HuH-7.5 (cell line): ENCODE results near the gene ACOX3.

Experiments
- DNase-seq: peaks from one replicate; pipeline ENCODE4 v3.0.0; 2011; ENCODE audit warnings: low spot score

The ACOX3 gene

DNA sequence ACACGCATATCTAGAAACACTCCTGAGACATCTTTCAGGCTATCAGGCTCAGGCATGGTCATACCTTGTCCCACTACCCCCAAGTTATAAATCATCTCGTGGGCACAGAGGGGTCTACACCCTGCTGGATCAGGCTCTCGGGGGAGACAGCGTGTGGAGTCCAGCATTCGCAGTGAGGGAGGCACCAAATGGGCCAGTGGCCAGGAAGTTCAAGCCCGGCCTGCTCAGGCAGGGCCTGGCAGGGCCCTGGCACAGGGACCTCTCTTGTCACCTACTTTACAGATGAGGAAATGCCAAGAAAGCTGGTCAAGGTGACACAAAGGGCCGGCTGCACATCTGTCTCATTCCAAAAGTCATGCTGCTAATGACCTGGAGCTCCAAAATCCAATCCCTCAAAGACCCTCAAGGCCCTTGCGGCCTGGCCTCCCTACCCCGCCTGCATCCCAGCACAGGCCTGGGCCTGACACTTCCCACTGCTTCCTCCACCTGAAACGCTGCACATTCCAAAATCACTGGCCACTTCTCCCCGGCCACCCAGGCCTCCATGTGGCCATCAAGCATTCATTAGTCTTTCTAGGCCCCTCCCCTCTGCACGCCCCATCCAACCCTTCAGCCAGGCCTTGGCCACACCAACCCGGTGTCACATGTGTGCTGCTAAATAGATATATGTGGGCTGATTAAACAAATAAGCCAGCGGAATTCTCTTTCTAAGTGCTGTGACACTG, 35.6 kb downstream of the ACOX3 start:
- DNase-seq: no peak

DNA sequence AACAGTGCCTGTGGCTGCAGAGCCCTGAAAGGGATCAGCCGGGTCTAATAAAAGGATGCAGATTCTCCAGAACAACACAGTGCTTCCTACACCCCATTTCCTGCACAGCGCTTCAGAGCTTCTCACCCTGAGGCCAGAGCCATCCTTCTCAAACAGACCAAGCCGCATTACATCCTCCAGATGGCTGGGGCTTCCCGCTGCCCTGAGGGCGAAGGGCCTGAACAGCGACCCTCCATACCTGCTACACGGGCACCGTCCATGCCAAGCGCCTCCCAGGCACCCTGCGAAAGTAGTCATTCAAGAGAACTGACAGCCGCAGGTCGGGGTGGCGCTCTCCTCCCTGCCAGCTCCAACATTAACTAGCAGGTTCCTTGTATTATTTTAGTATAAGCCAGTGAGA, 36.5 kb downstream of the ACOX3 start:
- no peak for DNase-seq

DNA sequence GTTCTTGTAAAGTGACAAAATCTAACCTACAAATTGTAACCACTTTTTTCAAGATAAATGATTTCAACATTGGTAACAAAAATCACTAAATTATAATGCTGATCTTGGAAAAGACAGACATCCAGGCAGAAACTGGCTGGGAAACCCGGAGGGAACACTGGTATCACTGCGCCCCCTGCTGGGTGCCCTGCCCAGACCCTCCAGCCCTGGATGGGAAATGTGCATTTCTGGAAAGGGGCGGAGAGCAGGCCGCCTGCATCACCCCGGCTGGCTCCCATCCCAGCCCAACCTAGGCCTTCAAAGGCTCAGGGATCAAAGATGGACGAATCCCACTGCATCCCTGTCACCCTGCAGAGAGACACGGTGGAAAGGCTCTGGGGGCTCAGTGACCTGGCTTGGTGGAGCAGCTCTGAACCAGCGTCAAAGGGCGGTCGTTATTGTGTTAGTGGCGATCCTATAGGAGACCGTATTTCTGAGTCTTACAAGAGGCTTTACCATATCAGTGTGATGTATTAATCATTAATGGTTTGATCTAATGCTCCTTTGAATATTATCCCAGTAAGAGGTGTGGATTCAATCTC, 37.3 kb downstream of the ACOX3 start:
- peak; percentile 98 for DNase-seq

DNA sequence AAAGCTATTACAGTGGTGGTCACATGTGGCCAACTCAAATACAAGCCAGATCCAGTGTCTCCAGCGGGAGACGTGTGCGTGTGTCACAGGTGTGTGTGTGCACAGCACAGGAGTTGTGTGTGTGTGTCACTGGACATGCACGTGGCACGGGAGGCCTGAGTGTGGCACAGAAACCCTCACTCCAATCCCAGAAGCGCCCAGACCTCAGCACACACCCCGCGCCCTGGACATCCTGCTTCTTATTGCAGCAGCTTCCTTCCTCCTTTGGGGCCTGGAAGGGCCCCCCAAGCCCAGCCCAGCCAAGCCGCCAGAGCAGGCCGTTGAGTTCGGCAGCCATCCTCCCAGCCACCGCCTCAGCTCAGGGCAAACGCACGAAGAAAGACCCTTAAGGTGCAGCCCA, 37.9 kb downstream of the ACOX3 start:
- DNase-seq: no peak

DNA sequence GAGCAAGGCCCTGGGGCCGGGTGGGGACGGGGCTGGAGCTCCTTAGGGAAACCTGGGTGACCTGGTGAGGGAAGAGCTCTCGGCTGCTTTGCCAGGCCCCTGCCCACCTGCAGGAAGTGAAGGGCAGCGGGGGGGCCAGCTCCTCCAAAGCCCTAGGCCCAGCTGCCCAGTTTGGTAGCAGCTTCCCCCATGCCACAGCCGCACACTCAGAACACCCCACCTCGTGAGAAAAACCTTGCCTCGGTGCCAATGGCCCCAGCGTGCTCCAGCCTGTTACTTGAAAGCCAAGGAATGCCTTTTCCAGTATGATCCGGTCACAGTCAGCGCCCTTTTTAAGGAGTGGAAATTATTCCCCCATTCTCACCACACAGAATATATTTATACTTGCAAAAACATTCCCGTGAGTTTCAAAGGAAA, 38.3 kb downstream of the ACOX3 start:
- DNase-seq: no peak

DNA sequence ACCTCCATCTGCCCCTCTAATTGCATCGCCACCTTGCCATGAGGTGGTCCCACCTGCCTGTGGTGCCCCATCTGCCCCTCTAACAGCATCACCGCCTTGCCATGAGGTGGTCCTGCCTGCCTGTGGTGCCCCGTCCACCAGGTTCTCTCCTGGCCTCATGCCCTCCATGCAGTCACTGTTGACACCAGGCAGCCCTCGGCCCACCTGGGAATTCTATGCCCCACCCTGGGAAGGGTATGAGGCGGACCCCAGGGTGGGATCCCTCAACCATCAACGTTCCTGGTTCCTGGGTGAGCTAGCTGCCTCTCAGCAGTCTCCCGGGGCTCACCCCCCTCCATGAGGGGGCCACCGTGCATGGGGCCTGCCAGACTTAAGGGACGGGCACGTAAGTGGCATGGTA, 38.9 kb downstream of the ACOX3 start:
- DNase-seq: no peak

DNA sequence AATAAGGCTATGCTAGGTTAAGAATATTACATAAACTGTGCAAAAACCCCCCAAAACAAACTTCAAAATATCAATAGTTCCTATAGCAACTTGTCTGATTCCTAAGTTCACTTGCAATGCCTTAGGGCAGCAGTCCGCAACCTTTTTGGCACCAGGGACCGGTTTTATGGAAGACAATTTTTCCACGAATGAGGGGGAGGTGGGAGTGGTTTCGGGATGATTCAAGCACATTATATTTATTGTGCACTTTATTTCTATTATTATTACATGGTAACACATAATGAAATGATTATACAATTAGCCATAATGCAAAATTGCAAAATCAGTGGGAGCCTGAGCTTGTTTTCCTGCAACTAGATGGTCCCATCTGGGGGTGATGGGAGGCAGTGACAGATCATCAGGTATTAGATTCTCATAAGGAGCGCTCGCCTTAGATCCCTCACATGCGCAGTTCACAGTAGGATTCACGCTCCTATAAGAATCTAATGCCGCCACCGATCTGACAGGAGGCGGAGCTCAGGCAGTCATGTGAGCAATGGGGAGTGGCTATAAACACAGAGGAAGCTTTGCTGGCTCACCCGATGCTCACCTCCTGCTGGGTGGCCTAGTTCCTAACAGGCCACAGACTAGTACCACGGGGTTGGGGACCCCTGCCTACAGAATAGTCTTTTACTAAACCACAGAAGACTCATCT, 39.7 kb downstream of the ACOX3 start:
- no peak for DNase-seq

DNA sequence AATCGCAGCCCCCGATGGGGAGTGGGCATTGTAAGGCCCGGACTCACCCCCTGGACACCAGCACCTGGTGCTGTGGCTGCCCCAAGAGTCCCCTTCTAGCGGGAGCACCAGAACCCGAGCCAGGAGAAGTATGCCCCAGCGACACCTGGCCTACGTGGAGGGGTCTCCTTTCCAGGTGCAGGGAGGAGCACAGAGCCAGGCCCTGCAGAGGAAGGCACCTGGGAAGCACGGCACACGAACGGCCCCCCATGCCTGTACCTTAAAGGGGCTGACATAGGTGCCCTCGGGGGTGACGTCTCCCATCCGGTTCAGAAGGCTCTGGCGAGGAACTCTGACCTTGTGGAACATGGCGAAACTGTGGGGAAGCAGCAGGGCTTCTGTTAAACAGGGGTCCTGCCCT, 41.2 kb downstream of the ACOX3 start:
- DNase-seq: no peak

DNA sequence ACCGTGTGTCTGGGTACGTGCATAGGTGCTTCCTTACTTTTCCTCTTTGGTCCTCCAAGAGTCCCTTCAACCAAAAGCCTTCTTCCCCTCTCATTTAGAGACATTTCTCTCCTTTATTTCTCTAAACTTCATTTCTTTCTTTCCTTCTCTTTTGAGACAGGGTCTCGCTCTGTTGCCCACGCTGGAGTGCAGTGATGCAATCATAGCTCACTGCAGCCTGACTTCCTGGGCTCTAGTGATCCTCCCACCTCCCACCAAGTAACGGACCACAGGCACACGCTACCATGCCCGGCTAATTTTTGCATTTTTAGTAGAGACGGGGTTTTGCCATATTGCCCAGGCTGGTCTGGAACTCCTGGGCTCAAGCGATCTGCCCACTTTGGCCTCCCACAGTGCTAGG, 42.2 kb downstream of the ACOX3 start:
- no peak for DNase-seq

DNA sequence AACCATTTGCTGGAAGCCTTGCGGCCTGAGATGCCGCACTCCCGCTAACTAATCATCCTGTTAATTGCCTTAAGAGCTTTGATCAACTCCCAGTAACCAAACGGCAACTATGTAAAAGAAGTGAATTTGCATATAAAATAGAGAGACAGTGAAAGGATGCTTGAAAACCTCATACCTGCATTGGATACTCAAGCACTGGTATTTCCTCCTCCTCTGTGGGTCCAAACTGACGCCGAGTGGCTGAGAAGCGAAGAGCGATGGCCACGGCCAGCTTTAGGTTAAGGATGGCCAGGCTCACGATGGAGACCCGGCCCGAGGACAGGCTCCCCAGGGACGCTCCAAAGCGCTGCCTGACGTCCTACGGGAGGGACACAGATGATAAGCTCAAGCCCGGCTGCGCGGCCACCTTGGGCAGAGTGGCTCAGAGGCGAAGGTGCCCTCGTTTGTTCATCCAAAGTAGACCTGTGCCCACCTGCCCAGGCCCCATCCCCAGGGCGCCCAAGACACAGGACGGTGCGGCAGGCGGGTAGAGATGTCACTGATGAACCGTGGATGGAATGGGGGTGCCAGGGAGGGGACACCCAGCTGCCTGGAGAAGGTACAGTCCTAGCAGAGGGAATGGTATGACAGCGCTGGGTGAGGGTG, 43.6 kb downstream of the ACOX3 start:
- no peak for DNase-seq

DNA sequence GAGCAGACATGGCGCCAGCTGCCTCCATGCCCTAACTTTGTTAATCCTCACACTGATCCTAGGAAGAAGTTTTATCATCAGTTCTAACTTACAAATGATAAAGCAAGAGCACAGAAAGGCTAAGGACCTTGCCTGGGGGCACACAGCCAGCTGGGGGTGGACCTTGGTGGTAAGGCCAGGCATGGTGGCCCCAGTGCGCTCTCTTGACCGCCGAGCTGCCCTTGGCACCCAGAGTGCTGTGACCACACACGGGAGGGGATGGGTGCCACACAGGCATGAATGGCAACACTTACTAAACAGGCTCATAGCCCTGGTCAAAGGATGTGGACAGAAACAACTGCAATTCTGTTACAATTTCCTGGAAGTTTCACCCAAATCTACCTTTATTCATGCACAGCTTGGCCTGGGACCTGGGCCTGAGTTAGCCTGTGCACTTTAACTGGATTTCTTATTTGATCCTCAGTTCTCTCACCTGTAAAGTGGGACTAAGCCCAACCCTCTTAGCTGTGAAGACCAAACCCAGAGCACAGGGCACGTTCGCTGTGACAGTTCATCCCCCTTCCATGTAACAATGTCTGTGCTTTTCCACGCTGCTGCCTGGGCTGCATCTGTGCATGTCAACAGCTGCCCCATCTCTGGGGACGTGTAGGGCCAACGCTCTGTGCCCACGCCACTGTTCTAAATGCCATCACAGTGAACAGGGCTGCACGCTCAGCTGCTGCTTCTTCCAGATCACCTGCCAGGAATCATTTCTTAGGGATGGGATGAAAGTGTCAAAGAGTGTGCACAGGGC, 44.8 kb downstream of the ACOX3 start:
- no peak for DNase-seq

DNA sequence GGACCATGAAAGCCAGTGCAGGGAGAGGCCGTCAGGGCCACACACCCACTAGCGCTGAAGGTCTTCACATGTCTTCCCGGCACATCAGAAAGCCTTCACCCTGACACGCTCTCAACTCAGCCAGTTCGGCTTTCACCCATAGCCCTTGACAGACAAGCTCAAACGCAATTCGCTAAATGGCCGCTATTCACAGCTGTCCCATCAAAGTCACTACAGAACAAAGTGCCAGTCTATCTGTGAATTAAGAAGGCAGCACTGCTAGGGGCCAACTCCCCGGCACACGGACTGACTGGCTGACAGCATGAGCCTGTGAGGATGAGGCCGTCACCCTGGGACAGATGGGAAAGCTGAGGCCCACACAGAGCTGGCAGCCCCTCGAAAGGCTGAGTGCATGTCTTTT, 45.7 kb downstream of the ACOX3 start:
- DNase-seq: no peak

DNA sequence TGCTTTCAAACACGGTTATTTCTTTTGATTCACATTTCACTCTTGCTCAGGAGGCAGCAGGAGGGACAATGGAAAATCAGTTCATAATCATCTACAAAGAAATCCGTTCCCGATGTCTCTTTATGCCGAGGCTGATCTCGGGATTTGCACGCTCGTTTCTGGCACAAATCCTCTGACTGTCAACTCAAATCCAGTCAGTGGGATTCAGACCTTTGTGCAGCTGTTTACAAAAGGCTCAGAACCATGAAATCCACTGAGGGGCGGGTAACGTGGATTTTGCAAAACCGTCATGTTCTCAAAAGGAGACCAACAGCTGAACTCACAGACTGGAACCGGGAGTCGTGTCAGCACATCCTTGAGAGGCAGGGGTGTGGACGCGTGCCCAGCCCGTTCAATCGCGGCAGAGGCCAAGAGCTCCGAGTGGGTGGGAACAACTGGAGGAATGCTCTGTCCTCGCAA, 46.4 kb downstream of the ACOX3 start:
- DNase-seq: no peak

DNA sequence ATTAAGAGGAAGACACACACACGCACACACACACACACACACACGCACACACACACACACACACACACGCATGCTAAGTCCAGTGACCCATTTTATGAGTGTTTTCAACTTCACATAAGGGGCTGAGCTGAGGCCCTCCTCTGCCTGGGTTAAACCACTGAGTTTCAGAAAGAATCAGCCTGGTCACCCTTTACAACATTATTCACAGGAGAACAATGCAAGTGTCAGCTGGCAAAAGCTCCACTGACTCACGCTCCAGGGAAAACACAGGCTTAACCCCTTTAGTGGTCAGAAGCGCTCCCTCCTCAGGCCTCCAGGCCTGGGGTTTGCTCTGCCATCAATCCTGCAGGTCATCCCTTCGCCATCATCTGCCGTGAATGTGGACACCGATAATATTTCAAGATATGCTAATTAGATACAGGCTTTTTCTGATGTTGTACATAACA, 46.9 kb downstream of the ACOX3 start:
- DNase-seq: no peak

DNA sequence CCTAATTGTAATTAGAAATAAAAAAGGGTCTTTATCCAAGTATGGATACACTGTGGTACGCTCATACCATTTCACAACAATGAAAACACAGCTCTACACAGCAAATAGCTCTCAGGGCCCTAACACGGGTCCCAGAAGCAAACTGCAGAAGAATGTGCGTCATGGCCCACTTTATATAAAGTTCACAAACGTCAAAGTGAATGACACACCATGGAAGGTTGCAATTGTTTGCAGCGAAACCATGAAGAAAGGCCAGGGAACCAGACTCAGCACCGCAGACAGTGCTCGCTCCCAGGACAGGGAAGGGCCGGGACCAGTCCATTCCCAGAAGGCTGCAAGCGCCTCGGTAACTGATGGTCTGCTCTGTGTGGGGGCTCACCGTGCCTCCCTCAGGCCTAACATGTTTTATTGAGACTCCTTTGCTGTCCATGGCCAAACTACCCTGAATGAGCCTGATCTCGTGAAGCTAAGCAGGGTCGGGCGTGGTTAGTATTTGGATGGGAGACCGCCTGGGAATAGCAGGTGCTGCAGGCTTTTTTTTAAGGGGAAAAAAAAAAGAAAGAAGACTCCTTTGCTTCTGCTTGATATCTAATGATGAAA, 47.8 kb downstream of the ACOX3 start:
- no peak for DNase-seq

DNA sequence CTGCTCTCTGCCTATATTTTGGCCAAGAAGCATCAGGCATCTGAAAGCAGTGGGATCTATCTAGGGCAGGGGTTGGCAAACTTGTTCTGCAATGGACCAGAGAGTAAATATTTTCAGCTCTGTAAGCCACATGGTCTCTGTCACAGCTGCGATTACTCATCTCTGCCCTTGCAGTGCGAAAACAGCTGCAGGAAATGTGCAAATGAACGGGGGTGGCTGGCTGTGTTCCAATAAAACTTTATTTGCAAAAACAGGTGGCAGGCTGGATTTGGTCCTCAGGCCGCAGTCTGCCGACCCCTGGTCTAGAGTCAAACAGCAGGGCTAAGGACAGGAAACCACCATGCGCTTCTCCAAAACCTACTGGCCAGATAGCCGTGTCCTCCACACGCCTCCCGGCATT, 48.6 kb downstream of the ACOX3 start:
- no peak for DNase-seq

DNA sequence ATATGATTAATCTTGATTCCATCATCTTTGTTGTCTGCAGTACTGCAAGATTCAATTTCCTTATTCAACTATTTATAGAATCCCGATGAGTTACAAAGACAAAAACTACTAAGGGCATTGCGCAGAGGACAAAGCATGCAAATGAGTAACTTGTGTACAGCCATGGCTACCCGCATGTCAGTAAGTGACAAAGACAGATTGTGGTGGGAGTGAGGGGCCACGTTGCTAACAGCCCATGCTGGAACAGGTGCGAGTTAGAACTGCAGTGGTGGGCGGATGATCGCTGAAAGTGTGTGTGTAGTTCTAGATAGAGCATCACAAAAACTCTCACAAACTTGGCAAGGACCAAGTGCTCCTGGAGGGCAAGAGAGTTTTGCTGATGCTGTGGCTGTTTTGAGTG, 49.5 kb downstream of the ACOX3 start:
- DNase-seq: no peak

DNA sequence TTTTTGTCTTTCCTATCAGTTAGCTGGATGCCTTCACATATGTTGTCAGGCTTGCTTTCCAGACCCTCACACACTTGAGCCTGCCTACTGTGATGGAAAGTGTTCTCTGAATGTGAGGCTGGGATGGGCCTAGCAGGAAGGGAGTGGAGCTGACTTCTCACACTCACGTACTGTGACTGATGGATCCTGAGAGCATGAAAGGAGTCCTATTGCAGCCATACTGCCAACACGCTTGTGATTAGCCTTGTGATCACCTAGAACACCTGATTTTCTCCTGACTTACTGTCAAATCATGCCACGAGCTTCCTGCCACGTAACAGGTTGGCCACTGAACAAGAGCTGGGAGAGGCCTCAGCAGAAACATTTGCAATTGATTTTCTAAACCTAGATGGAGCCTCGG, 49.9 kb downstream of the ACOX3 start:
- DNase-seq: no peak

DNA sequence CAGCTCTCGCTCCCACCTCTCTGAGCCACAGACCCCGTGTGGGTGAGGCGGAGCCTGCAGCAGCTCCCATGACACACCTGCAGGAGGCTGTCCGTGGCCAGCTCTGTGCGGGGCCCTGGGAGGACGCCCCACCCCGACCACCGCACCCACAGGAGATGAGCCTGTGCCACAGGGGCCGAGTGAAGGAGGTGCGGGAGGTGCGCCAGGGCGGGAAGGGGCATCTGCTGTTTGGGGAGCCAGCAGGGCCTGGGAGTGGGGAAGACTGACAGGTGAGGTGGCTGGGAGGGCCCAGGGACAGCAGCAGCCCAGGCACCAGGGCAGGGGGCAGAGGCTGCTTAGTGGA, 52.0 kb downstream of the ACOX3 start:
- no peak for DNase-seq

DNA sequence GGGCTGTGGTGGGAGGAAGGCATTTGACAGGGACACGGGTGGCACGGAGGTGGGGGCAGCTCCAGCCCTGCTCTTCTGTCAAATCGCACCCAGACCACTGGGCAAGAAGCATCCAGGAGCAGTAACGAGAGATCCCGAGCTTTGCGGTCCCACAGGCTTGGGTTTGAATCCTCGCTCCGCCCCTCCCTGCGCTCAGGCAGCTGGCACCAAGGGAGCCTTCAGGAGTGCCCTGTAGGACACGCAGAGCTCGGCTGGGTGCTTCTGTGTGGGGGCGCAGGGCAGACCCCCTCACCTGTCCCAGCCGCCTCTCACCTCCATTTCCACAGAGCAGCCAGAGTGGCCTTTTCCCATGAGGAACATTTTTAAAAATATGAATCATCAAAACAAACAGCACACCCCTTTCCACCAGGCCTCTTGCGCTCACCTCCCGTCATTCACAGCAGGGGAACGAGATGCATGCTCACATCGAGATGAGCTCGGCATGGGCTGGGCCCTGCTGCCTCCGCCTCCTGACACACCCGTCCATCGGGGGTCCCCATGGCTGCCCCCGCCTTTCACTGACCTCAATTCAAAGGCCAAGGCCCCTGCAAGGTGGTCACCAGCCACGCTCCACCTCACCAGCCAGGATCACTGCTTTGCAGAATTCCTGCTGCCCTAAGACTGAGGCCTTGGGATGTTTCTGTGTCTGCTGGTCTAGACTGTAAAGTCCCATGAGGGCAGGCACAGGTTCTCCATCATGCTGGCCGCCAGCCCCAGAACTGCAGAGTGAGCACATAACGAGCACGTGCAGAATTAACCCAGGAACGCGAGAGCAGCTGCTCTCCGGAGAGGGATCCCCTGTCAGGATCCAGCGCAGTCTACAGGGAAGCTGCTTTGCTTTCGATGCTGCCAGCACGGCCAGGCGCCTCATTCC, 52.7 kb downstream of the ACOX3 start:
- no peak for DNase-seq

DNA sequence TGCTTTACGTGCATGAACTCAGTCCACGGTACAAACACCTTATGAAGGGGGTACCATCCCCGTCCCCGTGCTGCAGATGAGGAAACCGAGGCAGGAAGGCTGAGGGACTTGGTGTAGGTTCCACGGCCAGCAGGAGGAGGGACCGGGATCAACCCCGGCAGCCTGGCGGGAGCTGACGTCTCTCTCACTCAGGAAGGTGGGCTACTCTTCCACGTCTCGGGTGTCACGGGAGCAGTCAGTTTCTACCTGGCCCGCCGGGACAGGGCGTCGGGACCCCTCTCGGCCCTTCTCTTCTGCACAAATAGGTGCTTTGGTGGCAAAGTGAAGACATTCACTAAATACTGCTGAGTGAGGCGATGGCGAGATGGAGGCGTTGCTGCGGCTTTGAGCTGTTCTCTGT, 53.3 kb downstream of the ACOX3 start:
- no peak for DNase-seq
